B cell (primary cell): ENCODE measurements around the gene MDGA2.

Experiments
- CTCF ChIP-seq: fragments of 200-600 bp; IDR thresholded peaks from one replicate; pipeline ENCODE4 v1.8.0; 2022; ENCODE audit warnings: antibody characterized with exemption, mild to moderate bottlenecking
- EZH2 ChIP-seq: IDR thresholded peaks from 2 replicates; pipeline ENCODE4 v1.6.1; 2012; ENCODE audit warnings: borderline replicate concordance, low read depth, mild to moderate bottlenecking, moderate library complexity, low read length; ENCODE audit not compliant: insufficient read depth, poor library complexity, severe bottlenecking

GRCh38 chr14:47676315-47676617 is 861 bp upstream of the MDGA2 start:
- TF ChIP-seq CTCF (no peak), EZH2 (no peak)
